GM23248 (cell line): ENCODE measurements around the gene HSPA1L.

Experiments used
- EZH2 ChIP-seq: fragments of 200-600 bp; sonication (generic); IDR thresholded peaks from 2 replicates; pipeline ENCODE4 v1.6.1; 2018; ENCODE audit warnings: antibody characterized with exemption, mild to moderate bottlenecking; ENCODE audit not compliant: insufficient read depth, poor library complexity, severe bottlenecking
- EZH2phosphoT487 ChIP-seq: fragments of 200-600 bp; sonication (generic); IDR thresholded peaks from 2 replicates; pipeline ENCODE4 v1.6.1; 2018; ENCODE audit warnings: antibody characterized with exemption, moderate library complexity, mild to moderate bottlenecking, low read depth; ENCODE audit not compliant: insufficient read depth

DNA sequence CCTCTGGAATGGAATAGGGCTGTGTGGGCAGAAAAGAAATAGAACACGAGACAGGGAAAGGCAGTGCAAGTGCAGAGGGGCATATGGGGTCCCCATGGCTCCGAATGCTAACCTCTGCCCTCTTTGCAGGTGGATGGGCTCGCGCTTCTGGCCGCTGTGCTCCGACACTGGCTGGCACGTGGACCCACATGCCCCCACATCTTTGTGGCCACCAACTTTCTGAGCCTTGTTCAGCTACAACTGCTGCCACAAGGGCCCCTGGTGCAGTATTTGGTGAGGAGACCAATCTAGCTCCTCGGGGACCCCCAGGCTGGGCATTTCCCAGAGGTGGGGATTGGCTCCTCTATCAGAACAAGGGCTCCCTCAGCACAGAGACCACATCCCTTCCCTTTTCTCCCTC is 53.7 kb downstream of the HSPA1L start:
- TF ChIP-seq EZH2 = no peak
- no peak for TF ChIP-seq EZH2phosphoT487
